Measurements from ENCODE around the gene KCNK5.

The KCNK5 gene

DNA sequence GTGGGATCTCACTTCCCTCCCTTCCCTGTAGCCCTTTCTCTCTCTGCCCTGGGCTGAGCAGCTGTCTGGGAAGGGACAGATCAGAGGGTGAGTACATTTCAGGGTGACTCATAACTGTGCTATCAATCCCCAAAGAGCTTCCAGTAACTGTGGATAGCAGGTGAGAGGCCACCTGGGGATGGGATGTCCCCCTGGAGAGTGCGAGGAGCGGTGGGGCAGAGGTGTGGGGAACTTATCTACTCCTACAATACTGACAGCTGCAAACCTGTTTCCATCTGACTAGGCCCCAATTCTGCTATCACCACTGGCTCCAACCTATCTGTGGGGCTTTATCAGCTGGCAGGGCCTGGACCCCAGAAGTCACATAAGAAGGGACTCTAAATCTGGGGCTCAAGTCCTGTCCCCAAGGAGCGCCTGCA, 32.6 kb downstream of the KCNK5 start:
- no peak for DNase-seq

DNA sequence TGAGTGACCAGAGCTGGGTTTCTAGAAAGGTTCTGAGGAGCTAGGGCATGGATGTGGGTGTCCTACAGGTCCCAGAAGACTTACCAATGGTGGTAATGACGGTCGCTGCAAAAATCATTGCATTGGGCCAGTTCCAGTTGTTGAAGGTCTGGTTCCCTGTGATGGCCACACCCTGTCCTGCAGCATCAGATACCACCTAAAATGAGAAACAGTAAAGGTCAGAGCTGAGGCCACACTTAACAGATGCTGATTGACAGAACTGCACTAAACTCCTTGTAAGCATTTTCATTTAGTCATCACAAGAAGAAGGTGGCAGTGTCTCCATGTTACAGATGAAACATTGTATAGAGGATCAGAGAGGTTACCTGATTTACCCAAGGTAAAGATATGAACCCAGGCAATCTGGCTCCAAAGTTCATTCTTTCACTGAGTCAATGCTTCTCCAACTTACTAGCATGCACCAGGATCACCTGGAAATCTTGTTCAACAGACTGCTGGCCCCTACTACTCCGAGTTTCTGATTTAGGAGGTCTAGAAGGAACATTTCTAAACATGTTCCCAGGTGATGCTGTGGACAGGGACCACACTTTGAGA, 33.4 kb downstream of the KCNK5 start:
- no peak for DNase-seq

DNA sequence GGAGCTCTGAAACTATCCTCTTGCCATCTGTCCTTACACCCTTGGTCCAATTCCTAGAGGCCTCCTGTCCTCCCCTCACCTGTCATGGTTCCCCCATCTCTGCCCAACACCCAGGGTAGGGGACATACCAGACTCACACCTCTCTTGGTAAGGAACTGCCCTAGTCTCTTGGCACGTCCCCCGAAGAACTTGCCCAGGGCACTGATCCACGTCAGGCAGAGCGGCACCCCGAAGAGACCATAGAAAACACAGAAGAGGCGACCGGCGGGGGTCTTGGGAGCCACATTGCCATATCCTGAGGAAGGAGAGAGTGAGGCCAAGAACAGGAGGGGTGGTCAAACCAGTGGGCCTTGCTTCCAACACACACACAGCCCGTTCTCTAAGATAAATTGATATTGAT, 34.8 kb downstream of the KCNK5 start:
- DNase-seq, result no peak

DNA sequence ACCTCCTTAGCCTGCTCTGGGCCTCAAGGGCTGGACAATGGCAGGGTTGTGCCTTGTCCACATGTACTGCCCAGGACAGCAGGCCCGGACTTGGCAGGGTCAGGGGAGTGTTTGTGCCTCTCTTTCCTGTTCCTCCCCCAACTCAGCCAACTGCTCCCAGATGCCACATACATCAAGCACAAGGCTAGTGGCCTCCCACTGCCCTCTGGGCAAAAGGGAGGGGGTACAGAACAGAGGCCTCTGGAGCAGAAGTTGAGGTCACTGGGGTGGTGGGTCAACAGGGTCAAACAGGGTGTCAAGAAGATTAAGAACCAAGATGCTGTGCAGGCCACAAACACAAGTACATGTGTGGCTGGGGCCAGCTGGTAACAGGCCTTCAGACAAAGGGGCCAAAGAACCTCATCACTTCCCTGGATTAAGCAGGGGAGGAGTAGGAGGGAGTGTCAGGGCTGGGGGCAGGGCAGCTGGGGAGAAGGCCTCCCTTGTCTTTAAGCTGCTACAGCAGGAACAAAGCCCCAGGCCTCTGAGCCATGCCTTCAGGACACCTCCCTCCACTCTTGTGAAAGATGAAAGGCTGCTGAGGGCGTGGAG, 36.0 kb downstream of the KCNK5 start:
- DNase-seq, result no peak

DNA sequence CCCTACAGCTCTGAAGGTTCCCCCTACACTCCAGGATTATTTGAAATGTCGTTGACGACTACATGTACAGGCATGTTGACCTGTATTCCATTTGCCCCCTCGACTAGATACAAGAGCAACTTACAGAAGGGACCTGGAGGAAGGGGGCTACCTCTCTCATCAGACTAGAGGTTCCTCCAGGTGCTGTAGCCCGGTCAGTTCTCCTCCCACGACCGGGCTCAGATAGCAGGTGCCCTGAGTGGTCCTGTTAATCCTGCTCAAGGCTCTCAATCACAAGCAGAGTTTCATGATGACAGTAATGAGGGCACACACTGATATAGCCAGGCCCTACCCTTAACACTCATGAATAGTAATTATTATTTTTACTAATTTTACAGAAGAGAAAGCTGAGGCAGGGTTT, 36.5 kb downstream of the KCNK5 start:
- DNase-seq, result no peak

DNA sequence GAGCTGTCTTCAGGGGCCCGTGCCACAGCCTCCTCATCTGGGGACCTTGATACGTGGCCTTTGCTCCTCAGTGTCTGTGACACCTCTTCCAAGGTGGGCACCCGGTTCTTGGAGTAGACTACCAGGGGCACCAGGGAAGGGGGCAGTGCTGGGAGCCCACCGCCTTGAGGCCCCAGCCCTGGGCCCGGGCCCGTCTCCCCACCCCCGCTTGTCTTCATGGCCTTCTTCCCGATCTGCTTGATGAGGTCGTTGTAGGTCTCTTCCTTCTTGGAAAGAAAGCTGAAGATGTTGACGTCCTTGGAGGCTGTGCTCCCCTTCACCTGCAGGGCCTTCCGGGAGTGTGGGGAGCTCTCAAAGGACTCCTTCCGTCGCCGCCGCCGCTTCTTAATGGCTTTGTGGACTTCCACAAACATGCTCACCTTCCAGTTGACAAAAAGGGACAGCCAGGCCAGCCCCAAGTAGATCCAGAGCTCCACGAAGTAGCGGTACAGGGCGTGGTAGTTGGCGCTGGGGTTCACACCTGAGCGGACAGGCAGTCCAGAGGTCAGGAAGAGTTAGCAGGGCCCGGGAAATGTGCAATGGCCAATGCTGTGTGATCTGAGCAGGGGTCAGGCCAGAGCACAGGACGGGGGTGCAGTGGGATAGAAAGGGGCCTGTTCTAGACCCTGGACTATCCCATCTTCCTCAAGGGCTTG, 37.9 kb downstream of the KCNK5 start:
- no peak for DNase-seq

DNA sequence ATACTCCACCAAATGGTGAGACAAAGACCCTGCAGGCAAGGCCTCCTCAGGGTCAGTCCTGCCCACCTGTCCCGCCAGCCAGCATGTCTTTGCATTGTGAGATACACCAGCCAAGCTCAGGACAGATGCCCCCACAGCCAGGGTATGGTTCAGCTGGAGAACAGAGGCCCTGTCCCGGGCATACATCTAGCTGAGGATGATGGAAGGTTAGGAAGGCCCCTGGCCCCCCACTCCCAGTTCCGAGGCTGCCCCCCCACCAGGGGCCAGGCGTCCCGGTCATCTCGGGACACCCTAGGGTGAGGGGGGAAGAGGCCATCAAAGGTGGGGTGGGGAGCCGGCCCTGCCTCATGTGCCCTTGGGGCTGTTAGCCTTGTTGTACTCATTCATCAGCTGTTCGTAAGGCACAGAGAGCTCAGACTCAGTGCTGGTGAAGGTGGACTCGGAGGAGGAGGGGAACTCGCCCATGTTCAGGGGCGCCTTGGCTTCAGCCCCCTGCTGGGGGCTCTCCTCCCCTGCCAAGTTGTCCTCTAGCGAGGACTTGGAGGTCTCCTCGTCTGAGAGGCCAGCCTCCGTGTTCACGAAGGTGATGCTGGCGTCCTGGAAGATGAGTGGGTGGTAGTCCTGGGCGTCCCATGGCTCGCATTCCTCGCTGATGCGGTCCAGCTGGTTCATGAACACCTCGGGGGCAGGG, 38.6 kb downstream of the KCNK5 start:
- DNase-seq, result no peak

DNA sequence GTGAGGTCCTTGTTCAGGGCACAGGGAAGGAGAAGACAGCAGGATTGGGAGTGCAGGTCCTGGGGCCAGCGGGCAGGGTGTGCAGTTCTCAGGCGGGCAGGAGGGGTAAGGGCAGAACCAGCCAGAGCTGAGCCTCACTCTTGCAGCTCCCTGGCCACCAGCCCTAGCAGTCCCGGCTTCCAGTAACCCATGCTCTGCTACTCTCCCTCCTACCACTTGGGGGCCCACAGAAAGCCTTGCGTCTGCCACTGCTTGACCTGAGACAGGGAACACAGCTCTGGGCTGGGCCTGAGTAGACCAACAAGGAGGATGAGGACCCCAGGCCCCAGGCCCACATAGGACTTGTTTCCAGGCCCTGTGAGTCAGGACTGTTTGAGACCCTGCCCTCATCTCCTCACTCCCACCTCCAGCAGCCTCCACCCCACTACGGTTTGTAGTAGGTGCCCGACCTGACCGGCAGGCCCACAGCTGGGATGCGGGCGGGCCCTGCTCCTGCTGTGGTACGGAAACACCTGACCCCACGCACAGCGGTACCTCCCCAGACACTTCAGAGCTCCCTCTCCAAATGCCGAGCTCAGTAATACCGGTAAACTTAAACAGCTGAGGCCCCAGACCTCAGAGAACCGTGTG, 39.2 kb downstream of the KCNK5 start:
- DNase-seq, result peak; percentile 3

DNA sequence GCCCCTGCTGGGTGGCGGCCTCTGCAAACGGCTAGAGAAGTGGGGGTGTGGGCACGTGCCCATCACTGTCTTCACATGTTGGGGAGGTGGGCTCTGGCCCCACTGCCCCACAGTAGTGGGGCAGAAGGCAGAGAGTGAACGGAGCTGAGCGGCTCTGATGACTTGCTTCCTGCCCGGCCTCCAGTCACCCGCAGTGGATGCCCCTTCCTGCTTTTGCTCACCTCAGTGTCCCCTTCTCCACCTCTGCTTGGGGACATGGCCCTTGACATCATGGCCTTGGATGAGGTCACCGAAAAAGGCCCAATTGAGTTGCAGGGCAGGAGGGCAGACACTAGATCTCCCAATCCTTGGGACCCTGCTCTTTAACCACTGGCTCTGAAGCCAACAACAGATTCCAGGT, 40.1 kb downstream of the KCNK5 start:
- DNase-seq, result no peak

DNA sequence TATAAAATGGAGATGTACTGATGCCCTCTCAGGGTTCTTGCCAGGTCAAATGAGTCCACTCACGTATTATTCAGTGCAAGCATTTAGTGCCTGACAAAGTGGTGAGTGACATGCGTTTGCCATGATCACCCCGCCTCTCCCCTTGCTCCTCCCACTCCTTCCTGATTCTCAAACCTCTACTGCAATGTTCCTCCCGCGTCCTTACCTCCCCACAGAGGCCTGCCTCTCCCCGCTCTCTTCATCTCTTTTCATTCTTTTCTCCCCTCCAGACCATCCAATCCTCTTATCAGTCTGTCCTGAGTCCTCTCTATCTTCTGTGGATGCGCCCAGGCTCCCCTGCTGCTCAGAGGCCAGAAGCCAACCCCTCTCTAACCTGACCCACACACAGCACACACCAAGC, 40.7 kb downstream of the KCNK5 start:
- DNase-seq, result no peak

DNA sequence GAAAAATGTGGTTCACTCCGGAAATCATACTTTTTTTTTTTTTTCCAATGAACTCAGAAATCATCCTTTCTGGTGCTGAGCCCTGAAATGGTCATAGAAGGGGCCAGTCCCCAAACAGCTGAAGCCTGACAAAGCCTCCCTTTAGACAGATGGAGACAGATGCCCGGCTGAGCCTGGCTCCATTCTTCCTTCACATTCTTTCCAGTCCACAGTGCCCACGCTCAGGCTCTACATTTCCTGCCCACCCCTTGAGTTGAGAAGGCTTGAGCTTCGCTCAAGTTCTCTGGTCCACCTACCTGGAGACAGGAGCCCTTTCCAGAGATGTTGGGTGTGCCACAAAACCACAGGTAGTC, 41.2 kb downstream of the KCNK5 start:
- DNase-seq, result no peak

DNA sequence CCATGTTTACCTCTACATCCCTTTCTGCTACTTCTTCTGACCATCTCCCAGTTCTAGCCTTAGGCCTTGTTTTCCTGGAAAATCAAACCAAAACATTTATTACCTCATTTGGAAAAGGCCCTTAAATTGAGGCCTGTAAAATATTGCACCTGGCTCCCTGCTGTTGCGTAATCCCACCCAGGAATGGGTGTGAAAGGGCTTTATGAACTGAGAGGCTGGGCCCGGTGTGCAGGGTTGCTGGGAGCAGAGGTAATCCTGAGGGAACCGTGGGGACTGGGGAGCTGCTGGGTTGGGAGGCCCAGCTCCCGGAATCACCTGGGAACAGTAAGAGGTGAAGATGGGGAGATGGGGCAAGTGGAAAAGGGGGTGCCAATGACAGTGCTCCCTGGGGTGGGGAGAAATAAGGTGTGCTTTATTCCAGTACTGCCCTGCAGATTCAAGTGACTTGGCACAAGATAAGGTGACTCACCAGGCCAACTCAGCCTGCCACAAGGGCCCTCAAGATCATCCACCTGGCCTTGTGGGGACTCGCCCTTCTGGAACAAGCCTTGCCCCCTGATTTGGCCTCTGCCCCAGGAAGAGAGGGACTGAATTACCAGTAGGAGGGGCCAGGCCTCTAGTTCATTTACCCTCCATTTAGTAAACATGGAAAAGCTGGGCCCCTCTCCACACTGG, 44.2 kb downstream of the KCNK5 start:
- no peak for DNase-seq

DNA sequence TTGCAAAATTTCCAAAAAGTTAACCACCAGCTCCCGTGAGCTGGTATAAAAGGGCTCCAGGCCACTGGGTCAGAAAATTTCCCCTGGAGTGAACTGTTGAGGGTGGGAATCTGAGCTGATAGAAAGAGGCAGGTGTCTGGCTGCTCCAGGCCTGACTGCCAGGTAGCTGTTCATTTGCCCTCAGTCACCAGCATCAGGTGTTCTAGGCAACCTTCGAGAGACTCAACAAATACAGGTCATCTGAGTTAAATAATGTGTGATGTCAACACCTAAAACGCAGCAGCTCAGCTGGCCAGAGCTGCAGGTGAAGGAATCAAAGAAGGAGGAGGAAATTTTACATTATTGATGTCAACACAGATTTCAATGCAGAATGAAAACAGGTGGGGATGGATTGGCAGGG, 46.7 kb downstream of the KCNK5 start:
- no peak for DNase-seq

DNA sequence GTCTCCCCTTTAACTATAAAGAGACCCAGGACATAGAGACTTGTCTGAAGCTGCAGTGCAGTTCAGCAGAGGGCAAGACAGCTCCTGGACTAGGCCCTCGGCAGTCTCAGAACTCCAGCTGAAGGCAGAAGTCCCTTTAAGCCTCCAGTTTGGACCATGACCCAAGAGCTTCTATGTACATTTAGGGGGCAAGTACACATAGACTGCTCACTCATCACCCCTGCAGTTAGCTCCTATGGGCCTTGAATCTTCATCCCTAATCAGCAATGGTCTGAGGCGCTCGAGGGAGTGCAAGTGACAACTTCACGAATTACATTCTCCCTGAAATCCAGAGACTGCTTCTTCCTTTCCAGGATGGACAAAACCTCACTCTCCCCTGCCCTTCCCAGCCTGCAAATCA, 47.4 kb downstream of the KCNK5 start:
- no peak for DNase-seq

DNA sequence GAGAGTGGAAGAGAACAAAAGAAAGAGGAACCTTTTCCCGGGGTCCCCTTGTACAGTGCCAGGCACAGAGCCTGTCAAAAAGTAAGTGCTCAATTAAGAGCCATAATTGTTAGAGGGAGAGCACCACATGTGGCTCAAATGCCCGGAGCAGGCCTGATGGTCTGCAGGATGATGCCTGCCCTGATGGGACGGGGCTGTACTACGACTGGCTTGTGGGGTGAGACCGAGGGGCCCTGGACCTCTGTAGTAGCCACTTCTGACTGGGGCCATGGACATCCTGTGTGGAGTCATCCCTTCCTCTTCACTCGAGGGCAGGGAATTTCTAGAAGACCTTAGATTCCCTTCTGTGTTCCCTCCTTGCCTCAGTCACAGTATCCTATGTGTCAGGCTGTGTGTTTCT, 47.9 kb downstream of the KCNK5 start:
- no peak for DNase-seq

DNA sequence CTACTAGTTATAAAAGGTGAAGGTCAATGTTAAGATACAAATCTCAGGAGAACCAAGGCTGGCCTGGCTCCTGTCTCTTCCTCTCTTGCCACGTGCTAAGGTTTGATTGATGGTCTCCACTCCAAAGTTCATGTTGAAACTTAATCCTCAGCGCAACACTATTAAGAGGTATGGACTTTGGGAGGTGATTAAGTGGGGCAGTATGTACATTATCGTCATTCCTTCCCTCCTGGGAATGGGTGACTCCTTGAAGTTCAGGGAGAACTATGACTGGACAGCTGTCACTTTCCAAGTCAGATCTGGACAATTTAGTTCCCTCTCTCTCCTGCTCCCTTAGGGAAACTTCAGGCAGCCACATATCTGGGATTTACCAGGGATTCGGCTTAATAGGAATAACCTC, 50.5 kb downstream of the KCNK5 start:
- no peak for DNase-seq

DNA sequence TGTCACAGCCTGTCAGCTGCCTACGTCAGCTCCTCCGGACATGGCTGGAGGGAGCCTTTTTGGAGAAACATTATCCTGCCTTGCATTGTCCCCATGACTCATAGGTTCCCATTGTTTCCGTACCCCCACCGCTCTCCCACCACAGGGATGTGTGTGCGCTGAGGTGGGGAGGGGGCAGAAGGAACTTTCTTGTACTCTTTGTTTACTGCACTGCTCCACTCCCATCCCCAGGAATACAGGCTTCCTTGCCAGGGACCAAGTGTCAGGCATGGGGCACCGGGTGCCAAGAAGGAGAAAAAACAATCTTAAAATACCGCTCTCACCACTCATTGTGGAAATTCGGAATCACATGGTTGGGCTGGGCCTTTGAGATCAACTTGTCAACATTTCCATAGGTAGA, 51.0 kb downstream of the KCNK5 start:
- DNase-seq, result no peak

DNA sequence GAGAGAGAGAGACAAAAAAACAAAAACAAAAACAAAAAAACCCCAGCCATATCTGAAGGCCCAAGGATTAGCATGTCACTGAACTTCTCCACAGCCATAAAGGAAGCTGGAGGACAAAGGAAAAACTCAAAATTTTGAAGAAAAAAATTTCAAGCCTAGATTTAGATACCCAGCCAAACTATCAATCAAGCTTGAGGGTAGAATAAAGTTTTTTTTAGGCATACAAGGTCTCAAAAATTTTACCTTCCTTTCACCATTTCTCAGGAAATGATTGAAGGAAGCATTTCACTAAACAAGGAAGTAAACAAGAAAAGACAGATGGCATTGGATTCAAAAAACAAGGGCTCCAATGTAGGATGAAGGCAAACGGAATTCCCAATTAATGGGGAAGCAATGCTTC, 52.1 kb downstream of the KCNK5 start:
- DNase-seq, result no peak

DNA sequence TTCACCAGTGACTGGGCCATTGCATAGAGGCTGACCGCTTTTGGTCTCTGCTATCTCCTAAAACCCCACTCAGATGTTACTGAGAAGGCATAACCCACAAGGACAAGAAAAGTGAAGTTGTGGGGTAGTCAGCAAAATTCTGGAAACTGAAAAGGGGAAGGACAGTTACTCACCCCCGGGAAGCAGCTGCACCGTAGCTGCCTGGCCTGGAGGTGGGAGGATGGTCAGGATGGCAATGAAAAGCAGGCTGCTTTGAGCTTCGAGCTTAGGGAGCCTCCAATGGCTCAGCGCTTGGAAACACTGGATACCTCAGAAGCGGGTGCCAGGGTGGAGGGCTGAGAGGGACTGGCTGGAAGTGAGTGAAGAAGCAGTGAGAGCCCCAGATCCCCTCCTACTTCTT, 56.0 kb downstream of the KCNK5 start:
- DNase-seq, result no peak

DNA sequence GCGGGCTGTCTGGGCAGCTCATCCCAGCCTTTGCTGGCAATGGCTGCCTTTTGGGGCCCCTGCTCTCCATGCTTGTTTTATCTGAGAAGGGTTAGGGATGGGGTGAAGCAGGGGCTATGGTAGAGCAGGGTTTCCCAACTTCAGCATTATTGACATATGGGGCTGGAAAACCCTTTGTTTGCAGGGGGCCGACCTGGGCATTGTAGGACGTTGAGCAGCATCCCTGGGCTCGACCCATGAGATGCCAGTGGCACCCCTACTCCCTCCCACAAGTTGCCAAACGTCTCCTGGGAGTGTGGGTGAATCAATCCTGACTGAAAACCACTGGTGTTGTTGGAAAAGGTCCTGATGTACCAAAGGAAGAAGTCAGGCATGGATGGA, 56.9 kb downstream of the KCNK5 start:
- DNase-seq, result no peak

DNA sequence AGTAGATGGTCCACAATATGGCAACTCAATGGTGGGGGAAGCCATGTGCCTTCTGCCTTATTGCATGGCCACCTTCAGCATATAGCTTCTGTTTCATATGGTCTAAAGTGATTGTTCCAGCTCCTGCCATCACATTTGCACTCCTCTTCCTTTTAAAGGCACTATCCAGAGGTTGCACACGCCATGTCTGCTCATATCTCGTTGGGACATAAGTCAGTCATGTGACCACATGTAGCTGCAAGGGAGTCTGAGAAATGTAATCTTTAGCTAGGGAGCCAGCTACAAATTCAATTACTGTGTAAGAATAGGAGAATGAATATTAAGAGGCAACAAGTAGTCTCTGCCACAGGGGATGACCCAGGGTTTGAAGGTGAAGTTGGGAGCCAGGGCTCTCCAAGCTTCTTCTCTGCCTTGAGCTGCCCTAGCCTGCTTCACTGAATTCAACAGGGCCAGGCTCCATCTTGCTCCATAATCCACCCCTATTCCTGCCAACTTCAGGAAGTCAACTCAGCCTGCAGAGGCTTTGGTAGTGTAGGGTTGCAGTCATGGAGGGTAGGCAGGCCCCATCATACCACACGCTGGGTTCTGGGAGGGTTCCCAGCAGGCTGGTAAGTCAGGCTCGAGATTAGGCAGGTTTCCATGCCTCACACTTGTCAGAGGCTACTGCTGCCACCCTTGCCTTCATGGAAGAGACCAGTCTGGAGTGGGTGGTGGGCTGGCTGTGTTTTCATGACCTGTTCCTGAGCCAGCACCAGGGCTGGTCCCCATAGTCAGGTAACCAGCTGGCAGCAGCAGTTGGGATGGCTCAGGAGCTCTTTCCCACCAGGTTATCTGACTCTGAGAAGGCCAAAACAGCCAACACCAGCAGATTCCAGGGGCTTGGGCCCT, 57.5 kb downstream of the KCNK5 start:
- no peak for DNase-seq

DNA sequence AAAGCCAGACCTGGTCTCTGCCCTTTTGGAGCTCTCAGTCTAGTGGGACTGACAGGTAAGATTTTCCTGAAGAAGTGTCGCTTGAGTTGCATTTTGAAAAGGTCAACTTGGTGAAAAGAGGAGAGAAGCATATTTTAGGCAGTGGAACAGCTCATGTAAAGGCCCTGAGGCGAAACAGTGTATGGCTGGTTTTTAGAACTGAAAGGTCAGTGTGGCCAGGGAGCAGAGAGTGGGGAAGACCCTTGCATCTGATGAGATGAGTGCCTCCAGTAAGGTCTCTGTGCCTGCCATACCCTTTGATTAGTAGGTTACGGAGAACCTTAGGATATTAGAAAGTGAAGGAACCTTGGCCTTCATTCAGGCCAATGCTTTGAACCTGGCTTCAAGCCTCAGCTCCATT, 58.4 kb downstream of the KCNK5 start:
- no peak for DNase-seq
